ENCODE measurements around the gene FOXO3.
"Not testable (repeated sequence)": the region's sequence is repeated elsewhere in the genome, so short reads cannot be mapped to it uniquely, and the experiment has no call there.

Gene FOXO3

DNA sequence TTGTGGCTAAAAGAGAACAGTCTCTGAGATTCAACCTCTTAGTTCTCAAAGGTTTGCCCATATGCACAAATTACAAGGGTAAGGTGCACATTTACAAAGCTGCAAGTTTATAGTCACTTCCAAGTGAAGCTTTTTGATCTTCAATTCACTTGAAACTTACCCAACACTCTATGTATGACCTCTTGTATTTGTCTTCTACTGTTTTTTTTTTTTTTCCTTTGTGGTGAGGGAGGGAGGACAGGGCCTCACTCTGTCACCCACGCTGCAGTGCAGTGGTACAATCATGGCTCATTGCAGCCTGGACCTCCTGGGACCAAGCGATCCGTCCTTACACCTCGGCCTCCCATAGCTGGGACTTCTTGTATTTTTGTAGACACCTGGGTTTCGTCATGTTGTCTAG lies 4.5 kb upstream of the FOXO3 start:
- no peak for FAIRE-seq

GRCh38 chr6:108556866-108557493 lies 3.7 kb upstream of the FOXO3 start:
- no peak for FAIRE-seq

GRCh38 chr6:108557494-108558371 lies 3.0 kb upstream of the FOXO3 start:
- no peak for FAIRE-seq

DNA sequence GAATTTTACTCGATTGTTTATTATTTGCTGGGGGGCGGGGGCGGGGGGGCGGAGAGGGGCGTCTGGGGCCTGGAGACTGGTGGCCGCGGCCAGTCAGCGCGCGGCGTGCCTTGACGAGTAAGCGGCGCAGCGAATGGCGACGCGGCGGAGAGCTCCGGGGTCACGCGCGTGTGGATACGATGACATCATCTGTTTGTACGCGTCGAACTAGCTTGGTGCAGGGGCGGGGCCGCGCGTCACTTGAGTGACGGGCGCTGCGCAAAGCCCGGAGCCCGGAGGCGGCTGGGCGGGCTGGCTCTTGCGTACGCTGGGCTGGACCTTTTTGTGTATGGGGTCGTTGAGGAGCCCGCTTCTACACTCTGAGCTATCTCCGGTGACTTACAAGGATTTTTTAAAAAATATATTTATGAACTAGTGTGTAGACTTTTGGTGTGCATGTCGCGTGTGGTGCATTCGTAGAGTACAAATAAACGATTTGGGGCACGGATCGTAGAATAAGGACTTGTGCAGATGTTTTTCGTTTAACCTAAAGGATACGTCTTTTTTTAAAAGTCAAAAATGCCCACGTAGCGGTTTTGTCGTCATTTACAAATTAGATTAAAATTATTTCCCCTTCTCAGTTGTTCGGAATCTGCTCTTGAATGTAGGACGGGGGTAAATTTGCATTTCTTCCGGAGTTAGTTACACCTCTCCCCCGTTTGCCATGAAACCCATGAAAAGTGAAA lies 2.2 kb upstream of the FOXO3 start:
- FAIRE-seq = no peak

DNA sequence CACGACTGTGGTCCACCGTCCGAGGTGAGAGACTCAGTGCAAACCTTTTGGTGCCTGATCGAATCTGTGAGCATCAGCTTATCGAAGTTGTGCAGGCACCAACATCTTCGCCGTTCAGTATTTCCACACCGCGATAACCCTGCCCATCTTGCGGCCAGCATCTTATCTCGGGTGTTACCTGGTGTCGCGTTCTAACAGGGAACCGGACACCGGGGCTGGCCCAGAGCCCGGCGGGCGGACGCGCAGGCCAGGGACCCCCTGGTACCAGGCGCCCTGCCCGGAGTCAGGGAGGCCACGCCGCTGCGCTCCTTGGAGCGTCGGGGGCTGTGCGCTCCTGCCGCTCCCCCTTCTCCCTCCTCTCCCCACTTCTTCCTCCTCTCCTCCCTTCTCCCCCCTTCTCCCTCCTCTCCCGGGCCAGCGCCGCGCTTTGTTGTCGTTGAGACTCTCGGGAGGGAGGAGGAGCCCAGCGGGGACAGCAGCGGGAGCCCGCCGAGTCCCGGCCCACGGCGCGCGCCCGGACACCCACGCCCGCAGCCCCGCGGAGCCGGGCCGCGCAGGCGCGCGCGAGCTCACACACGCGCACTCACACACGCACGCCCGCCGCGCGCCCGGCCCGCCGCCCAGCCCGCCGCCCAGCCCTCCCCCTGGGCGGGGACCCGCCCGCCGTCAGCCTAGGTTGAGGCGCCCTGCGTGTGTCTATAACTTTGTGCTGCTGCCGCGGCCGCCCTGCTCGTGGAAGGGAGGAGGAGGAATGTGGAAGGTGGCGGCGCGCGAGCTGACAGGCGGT lies 1.4 kb upstream of the FOXO3 start:
- FAIRE-seq = no peak

DNA sequence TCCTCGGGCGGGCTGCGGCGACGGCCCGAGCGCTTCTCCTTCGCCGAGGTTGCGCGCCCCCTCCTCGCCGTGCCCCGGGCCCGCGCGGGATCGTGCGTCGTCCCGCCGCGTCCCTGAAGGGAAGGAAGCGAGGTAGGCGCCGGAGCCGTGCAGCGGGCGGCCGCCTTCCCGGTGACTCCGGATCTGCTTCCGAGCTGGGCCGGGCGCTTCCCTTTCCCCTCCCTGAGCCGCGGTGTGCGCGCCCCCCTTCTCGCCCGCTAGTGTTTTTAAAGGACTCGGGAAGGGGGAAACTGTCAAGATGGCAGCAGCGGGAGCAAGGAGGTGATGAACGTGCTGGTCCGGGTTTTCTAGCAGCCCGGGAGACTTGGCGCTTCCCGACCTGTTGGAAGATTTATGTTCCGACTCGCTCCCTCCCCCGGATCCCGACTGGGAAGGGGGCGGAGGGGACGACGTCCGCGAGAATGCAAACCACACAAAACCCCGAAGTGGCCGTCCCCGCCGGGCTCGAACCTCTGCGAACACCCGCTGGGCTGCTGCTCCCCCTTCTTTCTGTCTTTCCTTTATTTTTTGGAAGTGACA lies 744 bp upstream of the FOXO3 start:
- FAIRE-seq = no peak

- FAIRE-seq = not testable (repeated sequence)
Observed at GRCh38 chr6:108561309-108561647, 561 bp downstream of the FOXO3 start.

- FAIRE-seq = no peak
Observed at GRCh38 chr6:108561742-108562502, 1.2 kb downstream of the FOXO3 start.

DNA sequence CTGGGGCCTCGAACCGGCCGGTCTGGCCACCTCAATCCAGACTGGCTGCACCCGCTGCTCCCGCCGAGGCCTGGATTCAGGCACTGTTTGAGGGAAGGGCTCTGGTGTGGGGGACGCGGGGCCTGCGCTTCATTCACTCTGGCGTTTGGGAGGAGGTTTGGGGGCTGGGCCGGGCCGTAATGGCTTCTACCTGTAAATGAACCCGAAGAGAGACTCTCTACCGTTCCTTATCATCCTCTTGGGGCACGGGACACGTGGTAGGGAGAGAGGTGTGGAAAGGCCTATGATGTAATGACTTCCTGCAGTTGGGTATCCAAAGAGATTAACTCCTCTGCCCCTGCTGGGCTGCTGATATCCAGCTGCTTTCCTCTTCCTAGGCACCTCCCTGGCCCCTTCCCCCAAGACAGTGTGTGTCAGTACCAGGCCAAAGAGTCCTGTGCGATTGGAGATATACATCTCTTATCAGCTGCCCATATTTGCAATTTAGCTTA lies 1.8 kb downstream of the FOXO3 start:
- FAIRE-seq = no peak

DNA sequence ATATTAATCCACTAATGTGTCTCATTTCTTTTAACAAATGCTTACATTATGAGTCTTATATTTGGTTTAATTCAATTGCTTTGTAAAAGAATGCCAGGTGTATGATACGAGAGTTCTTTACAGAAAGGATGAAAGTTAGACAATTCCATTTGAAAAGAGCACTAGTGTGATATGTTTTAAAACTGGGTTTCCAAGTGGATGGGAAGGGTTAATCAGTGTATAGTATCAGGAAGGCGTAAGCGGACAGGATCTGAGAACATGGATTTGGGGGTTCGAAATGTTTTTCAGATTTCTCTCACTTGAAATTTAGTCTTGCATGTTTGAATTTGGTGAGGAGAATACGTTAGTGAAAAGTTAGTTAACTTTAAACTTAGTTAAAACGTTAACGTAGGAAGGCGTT lies 2.6 kb downstream of the FOXO3 start:
- no peak for FAIRE-seq

- FAIRE-seq = no peak
Observed at GRCh38 chr6:108564178-108564577, 3.5 kb downstream of the FOXO3 start.

DNA sequence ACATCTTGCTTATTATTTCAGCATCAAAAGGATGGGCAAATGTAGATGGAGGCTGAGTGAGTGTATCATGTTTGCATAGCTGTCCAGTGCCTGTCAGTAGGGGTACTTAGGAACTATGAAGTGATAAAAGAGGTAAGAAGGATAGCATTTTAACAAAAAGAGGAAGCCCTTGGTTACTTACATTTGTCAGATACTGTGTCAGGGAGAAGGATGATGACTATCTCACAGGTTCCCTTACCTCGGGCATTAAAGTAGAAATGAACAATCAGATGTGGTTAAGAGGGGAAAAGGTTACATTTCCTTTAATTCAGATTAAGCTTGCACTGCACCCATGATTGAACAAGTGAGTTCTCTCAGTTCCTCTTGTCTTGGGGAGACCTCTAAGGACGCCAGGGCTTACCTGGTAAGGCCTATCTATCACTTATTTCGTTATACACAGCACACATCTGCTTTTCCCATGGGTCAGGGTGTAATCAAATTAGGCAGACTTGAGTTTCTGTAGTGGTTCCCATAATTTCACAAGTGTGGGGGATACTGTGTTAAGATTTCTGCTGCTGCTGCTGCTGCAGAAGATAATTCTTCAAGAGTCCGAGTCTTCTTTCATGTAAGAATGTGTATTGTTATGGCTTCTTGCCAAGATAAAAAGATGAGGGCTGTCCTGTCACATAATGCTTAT lies 4.5 kb downstream of the FOXO3 start:
- no peak for FAIRE-seq

DNA sequence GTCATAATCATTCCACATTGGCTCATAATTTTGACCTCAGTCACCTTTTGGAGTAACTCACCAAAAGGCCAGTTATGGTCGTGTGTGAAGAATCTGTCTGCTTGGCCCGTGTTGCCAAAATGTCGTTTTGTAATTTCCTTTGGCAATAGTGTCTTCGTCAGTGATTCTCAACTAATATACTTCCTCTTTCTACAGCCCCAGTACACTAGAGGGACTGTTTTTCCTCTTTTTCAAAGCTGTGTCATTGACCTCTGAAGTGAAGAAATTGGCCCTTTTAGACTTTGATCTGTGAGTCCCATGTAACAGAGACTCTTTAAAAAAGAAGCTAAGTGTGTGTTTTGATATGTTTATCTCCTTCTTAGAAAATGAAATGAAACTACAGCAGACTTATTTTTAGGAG lies 5.2 kb downstream of the FOXO3 start:
- no peak for FAIRE-seq

- FAIRE-seq = no peak
Observed at GRCh38 chr6:108566406-108566805, 5.7 kb downstream of the FOXO3 start.

DNA sequence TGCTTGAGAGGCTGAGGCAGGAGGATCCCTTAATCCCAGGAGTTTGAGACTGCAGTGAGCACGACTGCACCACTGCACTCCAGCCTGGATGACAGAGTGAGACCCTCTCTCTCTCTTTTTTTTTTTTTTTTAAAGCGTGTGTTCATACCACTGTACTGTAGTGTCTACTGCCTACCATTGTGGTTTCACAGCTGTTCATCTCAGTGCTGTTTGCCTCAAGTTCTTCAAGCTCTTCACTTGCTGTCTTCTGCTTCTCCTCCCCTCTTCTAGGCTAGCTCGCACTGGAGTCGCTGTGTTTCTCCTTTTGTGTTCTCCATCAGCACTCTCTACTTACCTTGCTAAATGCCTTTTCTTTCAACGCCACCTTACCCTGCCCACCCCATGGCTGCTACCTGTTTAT lies 7.4 kb downstream of the FOXO3 start:
- no peak for FAIRE-seq

DNA sequence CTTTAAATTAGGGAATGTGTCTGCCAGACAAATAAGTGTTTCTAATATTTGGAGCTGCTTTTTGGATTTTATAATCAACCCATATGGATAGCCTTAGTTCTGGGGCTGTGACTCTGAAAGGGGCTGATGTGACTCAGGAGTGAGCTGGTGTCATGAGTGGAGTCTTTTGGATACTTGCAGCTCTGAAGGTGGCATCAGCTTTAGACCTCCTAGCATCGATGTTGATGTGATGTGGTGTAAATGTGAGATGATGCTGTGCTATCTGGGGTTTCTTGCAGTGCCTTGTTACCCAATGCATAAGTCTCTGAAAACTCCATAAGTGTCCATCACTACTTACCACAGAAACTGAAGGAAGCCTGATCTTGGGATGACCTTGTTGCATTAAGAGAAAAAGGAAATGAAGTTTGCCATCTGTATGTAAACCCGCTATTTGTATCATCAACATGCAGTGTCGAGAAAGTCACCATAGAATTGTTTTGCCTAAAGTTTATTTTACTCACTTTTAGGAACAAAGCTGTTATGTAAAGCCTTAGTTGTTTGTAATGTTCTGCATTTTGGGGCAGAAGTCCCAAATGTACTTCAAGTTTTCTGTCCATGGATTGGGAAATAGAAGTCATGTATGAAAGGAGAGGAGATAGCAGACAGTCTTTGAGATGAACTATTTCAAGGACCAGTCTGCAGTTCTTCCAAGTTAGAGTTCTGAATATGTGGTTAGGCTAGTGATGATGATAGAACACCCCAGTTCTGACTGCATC lies 8.0 kb downstream of the FOXO3 start:
- FAIRE-seq = no peak

DNA sequence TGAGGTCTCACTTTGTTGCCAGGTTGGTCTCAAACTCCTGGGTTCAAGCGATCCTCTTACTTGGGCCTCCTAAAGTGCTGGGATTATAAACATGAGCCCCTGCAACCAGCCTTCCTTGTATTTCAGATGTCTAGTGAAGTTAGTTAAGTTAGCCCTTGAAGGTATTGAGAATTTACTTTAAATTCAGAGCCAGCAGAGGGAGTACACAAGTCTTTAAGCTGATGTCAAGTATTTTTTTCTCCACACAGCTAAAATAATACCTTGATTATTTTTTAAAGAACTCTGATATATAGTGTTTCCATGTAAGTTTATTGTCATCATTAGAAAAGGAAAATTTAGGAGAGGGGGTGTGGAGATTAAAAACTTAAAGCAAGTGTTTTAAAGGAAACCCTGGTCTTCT lies 9.8 kb downstream of the FOXO3 start:
- no peak for FAIRE-seq

DNA sequence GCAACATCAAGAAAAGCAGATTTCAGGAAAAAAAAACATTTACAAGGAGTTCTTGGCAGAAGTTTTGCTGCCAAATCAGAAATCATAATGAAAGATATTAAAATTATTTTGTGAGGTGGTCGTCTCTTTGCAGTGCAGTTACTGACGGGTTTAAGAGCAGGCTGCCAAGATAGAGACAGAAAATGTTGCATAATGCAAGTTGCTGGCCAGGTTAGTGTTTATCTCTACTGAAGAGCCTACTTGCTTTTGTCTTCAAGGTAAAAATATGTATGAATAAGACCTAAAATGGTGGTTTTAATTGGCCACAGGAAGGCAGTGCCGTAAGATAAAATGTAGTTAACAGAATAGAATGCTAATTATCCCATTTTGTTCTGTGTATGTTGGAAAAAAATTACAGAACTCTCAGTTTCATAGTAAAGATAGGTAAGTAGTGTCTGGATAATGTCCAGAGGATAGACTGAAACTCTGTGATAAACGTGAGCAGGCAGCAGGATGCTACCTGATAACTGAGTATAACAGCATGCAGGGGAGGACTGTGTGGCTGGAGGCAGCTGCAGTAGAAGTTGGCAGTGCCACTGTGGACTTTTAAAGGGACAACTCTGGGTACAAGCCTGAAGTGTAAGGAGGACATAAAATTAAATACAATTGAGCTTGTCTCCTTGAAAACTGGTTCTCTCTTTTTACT lies 13.9 kb downstream of the FOXO3 start:
- no peak for FAIRE-seq

DNA sequence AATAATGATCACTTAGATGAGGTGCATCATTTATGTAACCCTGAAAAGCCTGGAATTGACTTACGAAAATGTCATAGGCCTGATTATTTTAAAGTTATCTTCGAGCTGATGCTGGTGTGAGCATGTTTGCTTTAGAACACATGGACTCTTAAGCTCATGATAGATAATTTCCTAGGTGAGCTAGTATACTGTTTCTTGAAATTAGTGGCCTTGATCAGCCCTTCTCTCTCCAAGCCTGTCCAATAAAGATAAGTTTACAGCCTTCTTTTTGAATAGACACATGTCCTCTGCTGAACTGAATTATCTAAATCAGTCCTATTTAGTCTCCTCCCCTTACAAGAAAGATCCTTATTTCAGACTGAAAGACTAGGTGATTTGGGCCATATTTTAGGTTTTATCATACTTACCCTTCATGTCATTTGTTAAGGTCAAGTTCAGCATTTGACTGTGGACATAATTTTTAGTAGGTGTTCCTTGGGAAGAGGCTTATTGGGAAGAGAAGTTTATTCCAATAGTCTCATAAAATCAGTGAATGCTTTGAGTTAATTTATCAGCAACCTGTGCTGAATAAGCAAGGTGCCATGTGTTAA lies 15.3 kb downstream of the FOXO3 start:
- no peak for FAIRE-seq

All from TTC549 (cell line).